Measurements from ENCODE around the gene NDUFS6.

Gene NDUFS6

GRCh38 chr5:1801222-1801966 lies at the start of gene NDUFS6:
Gene NDUFS6 (plus strand): TSS chr5:1801407. CDS start chr5:1801418, 11 bp downstream.
- peak in 55 of 56 donors; percentile 19 to 88 (median 71) for DNase-seq

DNA sequence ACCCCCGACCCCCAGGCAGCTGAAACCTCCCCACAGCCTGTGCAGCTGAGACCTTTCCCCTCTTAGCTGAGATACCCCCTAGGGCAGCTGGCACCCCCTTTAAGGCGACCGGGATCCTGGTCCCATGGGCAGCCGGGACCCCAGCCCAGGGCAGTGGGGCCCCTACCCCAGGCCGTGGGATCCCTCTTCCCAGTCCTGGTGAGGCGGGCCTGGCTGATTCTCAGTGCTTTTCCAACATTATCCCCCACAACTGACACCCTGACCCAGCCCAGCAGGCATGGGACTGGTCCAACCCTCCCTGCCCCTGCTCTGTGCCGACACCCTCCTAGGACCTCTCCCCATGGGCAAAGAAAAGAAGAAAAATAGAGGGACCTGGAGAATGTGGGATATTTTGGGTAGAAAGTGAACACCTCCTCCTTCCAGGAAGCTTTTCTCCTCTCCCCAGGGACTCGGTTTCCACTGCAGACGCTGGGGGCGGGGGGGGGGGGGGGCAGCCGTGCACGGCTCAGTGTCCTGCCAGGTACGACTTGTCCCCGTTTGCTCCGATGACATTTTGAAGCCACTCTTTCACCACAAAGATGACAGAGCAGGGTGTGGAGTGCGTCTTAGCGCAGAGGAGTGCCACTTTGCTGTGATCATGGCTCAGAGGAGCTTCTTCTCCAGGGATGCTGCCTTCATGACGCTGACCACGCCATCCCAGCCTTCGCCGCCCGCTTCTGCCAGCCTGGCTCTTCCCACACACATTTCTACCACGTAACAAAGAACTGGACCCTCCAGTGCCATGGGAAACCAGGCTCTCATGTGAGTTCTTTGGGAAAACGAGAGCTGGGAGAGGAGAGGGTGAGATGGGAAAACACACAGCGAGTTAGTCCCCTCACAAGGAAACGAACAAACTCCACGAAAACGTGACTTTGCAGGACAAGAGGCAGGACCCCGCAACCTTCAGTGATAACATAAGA lies 49.1 kb upstream of the NDUFS6 start:
- DNase-seq, result no peak

- DNase-seq, result no peak
Observed at GRCh38 chr5:1752881-1753280, 48.3 kb upstream of the NDUFS6 start.

DNA sequence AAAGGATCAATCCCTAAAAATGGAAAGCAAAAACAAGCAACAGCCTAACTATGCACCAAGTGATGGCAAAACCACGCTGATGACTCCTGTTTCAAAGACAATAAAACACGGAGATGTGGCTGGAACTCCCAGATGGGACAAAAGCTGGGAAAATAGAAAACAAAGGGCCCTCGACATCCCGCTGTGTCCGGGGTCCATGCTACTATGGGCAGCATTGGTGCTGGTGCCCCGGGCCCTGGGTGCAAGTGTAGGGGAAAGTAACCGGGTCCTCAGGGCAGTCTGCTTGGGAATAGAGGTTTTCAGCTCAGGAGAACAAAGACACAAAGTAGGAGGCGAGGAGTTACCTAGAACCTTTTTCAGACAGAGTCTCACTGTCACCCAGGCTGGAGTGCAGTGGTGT lies 47.7 kb upstream of the NDUFS6 start:
- DNase-seq, result no peak

DNA sequence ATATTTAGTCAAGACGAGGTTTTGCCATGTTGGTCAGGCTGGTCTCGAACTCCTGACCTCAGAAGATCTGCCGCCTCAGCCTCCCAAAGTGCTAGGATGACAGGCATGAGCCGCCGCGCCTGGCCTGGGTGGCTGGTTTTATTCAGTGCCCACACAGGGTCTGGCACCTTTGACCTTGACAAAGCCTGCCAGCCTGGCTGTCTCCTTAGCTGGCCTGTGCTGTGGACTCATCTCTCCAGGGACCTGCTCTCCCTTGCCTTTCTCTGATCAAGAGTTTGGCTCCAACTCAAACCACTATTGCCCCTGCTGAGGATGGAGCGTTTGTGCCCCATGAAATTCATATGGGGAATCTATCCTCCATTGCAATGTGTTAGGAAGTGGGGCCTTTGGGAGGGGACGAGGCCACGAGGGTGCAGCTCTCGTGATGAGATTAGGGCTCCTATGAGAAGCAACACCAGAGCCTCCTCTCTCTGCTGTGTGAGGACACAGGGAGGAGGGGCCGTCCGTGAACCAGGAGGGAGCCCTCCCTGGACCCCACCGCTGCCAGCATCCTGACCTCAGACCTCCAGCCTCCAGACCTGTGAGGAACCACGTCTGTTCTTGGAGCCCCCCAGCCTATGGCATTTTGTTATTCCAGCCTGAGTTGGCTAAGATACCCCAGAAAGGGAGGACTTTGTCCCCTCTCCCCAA lies 46.5 kb upstream of the NDUFS6 start:
- DNase-seq, result no peak

DNA sequence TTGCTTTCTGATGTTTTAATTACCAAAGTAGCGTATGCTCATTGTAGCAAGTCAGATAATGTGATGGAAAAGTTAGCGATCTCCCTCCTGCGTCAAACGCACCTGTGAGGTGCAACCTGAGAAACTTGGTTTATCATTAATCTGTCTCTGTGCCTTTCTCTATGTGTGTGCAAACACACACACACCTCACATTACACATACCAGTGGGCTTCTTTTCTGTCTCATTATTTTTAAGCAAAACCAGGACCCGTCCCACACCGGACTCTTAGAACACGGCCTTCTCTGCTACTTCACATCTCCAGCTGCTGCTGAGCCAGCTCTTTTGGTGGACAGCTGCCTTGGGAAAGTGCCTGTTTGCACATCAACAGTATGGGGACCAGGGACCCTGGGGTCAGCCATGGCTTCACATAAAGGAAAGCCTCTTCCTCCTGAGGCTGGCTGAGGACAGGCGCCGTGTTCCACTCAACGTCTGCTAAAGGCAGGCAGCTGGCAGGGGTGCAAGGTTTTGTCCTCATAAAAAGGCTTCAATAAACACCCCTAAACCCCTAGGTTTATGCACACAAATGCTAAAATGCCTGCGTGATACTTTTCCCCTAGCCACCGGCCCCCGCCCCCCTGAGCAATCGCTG lies 45.8 kb upstream of the NDUFS6 start:
- no peak for DNase-seq

GRCh38 chr5:1756481-1756880 lies 44.7 kb upstream of the NDUFS6 start:
- no peak for DNase-seq

- no peak for DNase-seq
Observed at GRCh38 chr5:1757511-1757910, 43.7 kb upstream of the NDUFS6 start.

DNA sequence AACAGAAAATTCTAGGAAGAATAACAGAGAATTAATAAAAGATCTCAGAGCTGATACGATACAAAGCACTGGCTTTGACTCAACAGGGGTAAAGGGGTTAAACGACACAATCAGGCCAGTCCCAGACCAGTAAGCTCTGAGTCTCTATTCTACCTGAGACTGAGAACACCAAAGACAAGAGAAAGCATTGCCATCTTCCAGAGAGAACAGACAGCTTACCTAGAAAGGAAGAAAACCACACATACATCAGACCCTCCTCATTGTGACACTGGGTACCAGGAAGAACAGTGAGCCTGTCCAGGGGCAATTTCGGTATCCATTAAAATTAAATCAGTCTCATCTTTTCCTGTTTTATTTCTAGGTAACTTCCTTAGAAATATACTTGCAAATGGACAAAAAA lies 42.6 kb upstream of the NDUFS6 start:
- no peak for DNase-seq

DNA sequence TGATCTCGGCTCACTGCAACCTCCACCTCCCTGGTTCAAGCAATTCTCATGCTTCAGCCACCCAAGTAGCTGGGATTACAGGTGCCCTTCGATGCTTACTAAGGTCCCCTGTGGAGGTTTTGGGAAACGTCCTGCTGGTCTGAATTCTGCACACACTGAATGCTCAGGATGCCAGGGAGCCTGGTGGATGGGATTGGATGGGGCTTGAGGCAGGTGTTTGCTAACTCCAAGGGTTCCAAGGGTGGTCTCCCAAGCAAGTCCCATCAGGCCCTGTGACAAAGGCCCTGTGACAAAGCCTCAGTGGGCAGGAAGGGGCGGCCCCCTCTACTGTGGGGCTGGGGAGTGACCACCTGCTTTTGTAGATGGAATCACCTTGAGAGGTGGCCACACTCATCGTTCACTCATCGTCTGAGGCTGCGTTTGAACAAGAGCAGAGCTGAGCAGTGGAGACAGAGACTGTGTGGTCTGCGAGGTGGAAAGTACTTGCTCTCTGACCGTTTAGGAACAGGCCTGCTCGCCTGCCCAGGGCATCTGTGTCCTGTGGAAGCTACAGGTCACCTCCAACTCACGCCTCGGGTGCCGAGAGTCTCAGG lies 41.7 kb upstream of the NDUFS6 start:
- no peak for DNase-seq

- no peak for DNase-seq
Observed at GRCh38 chr5:1760231-1760630, 41.0 kb upstream of the NDUFS6 start.

DNA sequence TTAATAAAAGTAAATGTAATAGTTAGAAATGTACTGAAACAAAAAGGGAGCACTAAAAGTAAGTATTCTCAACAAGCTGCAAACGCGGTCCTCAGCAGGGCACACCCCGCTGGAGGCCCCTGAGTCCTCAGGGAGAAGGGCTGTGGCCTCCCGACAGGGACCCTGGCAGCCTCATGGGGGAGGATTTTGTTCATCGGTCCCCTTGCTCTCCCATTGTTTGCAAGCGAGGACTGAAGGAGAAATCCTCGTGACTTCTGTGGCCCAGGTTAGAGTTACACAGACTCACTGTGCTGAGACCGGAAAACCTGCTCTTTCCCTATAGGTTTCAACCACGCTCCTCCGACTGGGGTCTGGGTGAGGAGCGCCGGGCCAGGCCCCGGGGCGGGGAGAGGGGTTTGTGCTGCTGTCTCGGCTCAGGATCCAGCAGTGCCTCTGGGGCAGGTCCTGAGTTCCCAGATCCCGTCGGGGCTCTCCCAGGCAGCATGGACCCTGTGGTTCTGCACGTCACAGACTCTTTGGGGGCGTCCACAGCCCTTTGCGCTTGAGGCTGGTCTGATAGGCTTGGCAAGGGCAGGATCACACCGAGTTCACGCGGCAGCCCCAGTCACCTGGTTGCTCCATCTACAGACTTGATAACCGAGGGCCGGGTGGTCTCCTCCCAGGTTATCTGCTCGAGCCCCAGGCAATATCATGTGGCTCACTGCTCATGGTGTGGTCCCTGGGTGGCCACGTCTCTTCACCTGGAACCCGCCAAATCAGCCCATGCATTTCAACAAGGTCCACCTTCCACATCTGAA lies 40.4 kb upstream of the NDUFS6 start:
- DNase-seq, result no peak

- no peak for DNase-seq
Observed at GRCh38 chr5:1761453-1761755, 39.8 kb upstream of the NDUFS6 start.

- DNase-seq, result no peak
Observed at GRCh38 chr5:1762121-1762882, 38.9 kb upstream of the NDUFS6 start.

DNA sequence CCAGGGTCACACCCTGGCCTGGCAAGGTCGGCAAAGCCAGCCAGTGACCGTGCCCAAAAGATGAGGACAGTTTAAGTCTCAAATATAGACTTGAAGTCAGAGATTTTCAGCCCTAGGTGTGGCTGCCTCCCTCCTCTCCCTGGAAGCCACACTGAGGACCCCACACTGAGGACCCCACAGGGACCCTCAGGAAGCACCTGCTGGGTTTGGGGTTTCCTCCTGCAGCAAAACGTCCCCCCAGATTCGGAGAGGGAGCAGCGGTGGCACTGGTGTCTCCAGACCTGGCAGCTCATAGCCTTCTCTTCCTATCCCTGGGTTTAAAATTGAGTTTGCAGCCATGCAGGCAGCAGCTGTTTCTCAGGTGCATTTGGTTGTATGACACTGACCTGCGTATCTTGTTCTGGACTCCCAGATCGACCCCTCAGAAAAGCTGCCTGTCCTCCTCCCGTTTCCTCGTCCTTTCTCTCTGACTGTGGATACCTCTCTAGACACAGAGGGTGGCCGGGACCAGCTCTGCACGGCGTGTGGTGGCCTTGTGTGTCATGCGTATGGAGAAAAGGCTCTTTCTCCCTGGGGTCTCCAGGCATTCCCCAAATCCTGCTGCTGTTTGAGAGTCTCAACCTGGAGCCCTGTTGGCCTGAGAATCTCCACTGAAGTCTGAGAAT lies 38.2 kb upstream of the NDUFS6 start:
- no peak for DNase-seq

DNA sequence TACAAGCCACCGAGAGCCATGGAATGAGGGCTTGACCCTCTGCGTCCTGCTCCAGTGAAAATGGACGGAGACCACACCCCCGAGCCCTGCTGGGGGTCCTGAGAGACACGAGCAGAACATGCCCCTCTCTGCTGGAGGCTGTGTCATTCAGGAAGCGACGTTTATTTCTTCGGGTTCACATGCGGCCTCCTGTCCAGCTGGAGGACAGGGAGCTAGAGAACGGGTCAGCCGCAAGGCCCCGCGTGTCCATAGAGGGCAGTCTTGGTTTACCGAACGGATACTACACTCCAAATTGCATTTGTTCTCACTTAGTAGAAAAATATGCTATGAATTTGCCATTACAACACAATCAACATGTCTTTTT lies 37.7 kb upstream of the NDUFS6 start:
- peak in 2 of 56 donors; percentile 15 to 22 for DNase-seq

DNA sequence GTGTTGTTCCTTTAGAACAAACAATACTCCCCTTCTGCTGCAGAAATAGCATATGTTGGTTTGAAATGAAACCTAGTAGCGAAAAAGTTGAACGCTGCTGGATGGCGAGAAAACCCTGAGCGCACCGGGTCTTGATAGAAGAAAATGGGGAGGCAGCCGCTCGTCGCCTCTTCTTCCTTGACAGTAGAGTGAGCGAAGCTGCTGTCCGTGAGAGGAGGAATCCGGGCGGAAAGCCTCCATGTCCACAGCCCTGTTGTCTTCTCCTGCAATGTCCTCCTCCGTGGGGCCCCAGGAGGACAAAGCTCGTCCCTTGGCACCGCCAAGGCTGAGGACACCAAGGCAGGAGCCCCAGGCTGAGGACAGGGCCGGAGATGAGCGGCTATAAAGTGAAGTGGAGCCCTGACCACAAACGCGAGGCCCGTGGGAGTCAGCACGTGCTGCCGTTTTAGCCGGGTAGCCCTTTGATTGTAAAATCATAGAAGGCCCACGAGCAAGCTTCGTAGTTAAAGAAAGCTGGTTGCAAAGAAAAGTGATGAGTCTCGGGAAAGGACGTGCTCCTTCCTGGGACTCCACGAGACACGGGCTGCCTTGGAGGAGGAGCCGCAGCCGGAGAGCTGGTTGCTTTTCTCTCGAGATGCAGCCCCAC lies 37.1 kb upstream of the NDUFS6 start:
- no peak for DNase-seq

DNA sequence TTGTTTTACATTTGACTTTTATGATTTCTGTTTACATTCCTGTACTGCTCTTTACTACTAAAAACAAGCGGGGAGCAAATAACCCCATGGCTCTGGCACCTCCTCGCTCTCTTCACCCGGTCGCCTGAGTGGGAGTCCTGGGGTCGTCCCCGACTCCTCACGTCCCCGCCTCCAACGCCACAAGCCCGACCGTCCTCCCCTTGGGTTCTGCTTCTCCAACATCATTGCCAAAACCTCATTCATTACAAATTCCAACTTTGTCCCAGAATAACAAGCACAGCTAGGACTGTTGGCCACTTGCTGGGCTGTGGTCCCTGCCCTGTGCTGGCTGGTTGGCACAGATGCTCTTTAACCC lies 36.6 kb upstream of the NDUFS6 start:
- DNase-seq, result no peak
